Esophagus squamous epithelium (tissue), 5 donors: Measurements from ENCODE around the gene TRIM41. TPM values are rescaled to one million over a fixed set of nuclear protein-coding genes. Genes with fewer than 3 reads are reported as not detected.
A peak's percentile ranks its signal among the peaks of the same experiment; 100 is the strongest.

ENCODE experiments used
- DNase-seq: peaks from one replicate; lab custom pipeline; 2025; lab: John Stamatoyannopoulos, UW
- H3K27ac ChIP-seq, 4 donors: fragments of 200-600 bp; sonication (generic); one replicate each; pipeline ENCODE4 v1.5.1; 2016 to 2019; ENCODE audit warnings: mild to moderate bottlenecking in 1 of 4
- H3K27me3 ChIP-seq, 4 donors: fragments of 200-600 bp; sonication (generic); 1 replicate in 3 of 4; 2 replicates in 1 of 4; pipeline versions ENCODE4 v1.5.1 to v1.6.0; 2017 to 2021; ENCODE audit warnings: antibody characterized with exemption in 1 of 4
- H3K36me3 ChIP-seq, 3 donors: fragments of 200-600 bp; sonication (generic); one replicate each; pipeline ENCODE4 v1.5.1; 2016 to 2019
- H3K4me1 ChIP-seq, 3 donors: fragments of 200-600 bp; sonication (generic); one replicate each; pipeline ENCODE4 v1.5.1; 2017 to 2019
- H3K4me3 ChIP-seq, 4 donors: fragments of 200-600 bp; sonication (generic); 1 replicate in 3 of 4; 2 replicates in 1 of 4; pipeline ENCODE4 v1.5.1; 2016 to 2019; ENCODE audit warnings: mild to moderate bottlenecking in 2 of 4, moderate library complexity in 1 of 4
- H3K9me3 ChIP-seq, 3 donors: fragments of 200-600 bp; sonication (generic); one replicate each; pipeline ENCODE4 v1.5.1; 2016 to 2019
- POLR2A ChIP-seq, 4 donors: fragments of 450-650 bp; IDR thresholded peaks; one replicate each; pipeline ENCODE4 v1.6.1; 2017; ENCODE audit warnings: antibody characterized with exemption in 4 of 4, mild to moderate bottlenecking in 4 of 4, moderate library complexity in 3 of 4
- WGBS, 2 donors: methylation state at CpG; one replicate each; pipeline ENCODE4 v1.1.5; 2018; 5-methylcytosine and 5-hydroxymethylcytosine counted together
- intact Hi-C: fragments of 100-400 bp; cut with DNase I; formaldehyde crosslinking; loops from one replicate; pipeline ENCODE4 v1.15.0; 2022
- total RNA-seq, 4 donors: library from RNA; depleted of rRNA; stranded (reverse); fragments of >200 nt; gene quantifications; one replicate each; pipeline ENCODE4 v1.1.0, GENCODE V29; 2016
- TF ChIP-seq, protein P1 (sequence below), 6 experiments: fragments of 450-650 bp in 4 of 6; fragments of 200-600 bp in 2 of 6; sonication (generic) in 2 of 6; IDR thresholded peaks; one replicate each; pipeline ENCODE4 v1.5.1; 2016 to 2019; ENCODE audit warnings: antibody characterized with exemption in 6 of 6, mild to moderate bottlenecking in 4 of 6, moderate library complexity in 4 of 6
- donor health status: DM: yes; HTN: yes; CAD: no.

Gene TRIM41
- total RNA-seq, 4 donors from 2014 or later: 12.0 to 22.1 (median 13.8) TPM

GRCh38 chr5:181221792-181222629 lies 1.1 kb upstream of the TRIM41 start:
- 2 to 3% methylated on average over 16 to 41 of the region's 50 CpGs for WGBS, 2 donors
- no peak for TF ChIP-seq POLR2A (IDR thresholded peaks at IDR 0.05)
- TF ChIP-seq, protein P1, sequence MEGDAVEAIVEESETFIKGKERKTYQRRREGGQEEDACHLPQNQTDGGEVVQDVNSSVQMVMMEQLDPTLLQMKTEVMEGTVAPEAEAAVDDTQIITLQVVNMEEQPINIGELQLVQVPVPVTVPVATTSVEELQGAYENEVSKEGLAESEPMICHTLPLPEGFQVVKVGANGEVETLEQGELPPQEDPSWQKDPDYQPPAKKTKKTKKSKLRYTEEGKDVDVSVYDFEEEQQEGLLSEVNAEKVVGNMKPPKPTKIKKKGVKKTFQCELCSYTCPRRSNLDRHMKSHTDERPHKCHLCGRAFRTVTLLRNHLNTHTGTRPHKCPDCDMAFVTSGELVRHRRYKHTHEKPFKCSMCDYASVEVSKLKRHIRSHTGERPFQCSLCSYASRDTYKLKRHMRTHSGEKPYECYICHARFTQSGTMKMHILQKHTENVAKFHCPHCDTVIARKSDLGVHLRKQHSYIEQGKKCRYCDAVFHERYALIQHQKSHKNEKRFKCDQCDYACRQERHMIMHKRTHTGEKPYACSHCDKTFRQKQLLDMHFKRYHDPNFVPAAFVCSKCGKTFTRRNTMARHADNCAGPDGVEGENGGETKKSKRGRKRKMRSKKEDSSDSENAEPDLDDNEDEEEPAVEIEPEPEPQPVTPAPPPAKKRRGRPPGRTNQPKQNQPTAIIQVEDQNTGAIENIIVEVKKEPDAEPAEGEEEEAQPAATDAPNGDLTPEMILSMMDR (IDR thresholded peaks at IDR 0.05): peak in 1 of 6 experiments; percentile 11
- no peaks in the 10 kb centered on the region for H3K27me3 ChIP-seq
- DNase-seq: no peak
- H3K9me3 ChIP-seq: no peaks in the 10 kb centered on the region
- peak overlapping the region; percentile 85 to 100 (median 98) for H3K27ac ChIP-seq
- H3K36me3 ChIP-seq: peaks cover 0 to 6% (median 0%) of the 10 kb centered on the region in 3 donors
- peaks cover 15 to 65% (median 20%) of the 10 kb centered on the region in 3 donors for H3K4me1 ChIP-seq
- intact Hi-C loops: no loop called here
- H3K4me3 ChIP-seq: peak overlapping the region; percentile 58 to 98 (median 78)

DNA sequence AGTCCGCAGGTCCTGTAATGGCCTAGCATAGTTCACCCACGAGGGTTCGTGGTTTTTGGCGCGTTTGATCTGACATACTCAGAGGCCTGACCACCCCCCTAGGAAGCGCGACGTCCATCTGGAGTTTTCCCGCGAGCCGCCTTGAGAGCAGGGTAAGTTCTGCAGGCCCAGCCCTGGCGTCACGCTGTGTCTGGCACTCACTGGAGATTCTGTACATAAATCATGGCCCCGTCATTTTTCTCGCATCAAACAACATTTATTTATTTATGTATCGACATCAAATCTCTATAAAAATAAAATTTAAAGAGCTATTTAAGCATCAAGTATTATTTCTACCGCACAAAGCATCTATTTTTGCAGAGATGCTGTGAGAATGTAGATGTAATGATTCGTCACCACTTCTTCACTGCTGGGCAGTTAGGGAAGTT lies 437 bp upstream of the TRIM41 start:
- Histone ChIP-seq H3K27me3 (no peaks in the 10 kb centered on the region), H3K36me3 (peaks cover 0 to 12% (median 0%) of the 10 kb centered on the region in 3 donors), H3K4me1 (peaks cover 14 to 59% (median 20%) of the 10 kb centered on the region in 3 donors), H3K4me3 (peak overlapping the region; percentile 58 to 98 (median 78)), H3K9me3 (no peaks in the 10 kb centered on the region), H3K27ac (peak overlapping the region; percentile 85 to 100 (median 98))
- no peak for DNase-seq
- TF ChIP-seq POLR2A (IDR thresholded peaks at IDR 0.05): no peak
- TF ChIP-seq, protein P1 (IDR thresholded peaks at IDR 0.05): peak in 1 of 6 experiments; percentile 46
- intact Hi-C loops: no loop called here
- WGBS, 2 donors: 0% methylated on average over 14 to 16 of the region's 18 CpGs

DNA sequence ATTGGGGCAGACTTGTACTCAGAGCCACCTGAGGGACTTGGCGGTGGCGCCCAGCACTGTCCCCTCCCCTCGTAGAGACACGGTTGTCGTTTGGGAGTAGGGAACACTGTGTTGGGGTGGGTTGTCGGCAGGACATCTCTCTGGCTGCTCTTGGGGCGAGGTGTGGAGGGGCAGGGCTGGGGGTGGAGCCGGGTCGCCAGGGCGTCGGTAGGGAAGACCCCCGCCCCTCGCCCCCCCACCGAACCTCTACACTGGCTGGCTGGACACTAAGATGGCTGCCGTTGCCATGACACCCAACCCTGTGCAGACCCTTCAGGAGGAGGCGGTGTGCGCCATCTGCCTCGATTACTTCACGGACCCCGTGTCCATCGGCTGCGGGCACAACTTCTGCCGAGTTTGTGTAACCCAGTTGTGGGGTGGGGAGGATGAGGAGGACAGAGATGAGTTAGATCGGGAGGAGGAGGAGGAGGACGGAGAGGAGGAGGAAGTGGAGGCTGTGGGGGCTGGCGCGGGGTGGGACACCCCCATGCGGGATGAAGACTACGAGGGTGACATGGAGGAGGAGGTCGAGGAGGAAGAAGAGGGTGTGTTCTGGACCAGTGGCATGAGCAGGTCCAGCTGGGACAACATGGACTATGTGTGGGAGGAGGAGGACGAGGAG lies 778 bp downstream of the TRIM41 start:
- Histone ChIP-seq H3K9me3 (no peaks in the 10 kb centered on the region), H3K36me3 (peaks cover 0 to 23% (median 0%) of the 10 kb centered on the region in 3 donors), H3K4me1 (peaks cover 8 to 47% (median 14%) of the 10 kb centered on the region in 3 donors), H3K27ac (peak overlapping the region; percentile 85 to 100 (median 98)), H3K27me3 (no peaks in the 10 kb centered on the region), H3K4me3 (peak overlapping the region; percentile 58 to 98 (median 78))
- TF ChIP-seq POLR2A (IDR thresholded peaks at IDR 0.05): no peak
- TF ChIP-seq, protein P1 (IDR thresholded peaks at IDR 0.05): no peak
- WGBS, 2 donors: 0 to 1% methylated on average over 14 to 17 of the region's 31 CpGs
- intact Hi-C loops: no loop called here
- no peak for DNase-seq

GRCh38 chr5:181224390-181225229 lies 1.5 kb downstream of the TRIM41 start:
- H3K9me3 ChIP-seq: no peaks in the 10 kb centered on the region
- peak overlapping the region; percentile 58 to 98 (median 78) for H3K4me3 ChIP-seq
- DNase-seq: no peak
- H3K4me1 ChIP-seq: peaks cover 8 to 46% (median 14%) of the 10 kb centered on the region in 3 donors
- H3K36me3 ChIP-seq: peaks cover 0 to 30% (median 0%) of the 10 kb centered on the region in 3 donors
- no peaks in the 10 kb centered on the region for H3K27me3 ChIP-seq
- WGBS, 2 donors: 54 to 58% methylated on average over 10 to 20 of the region's 22 CpGs
- intact Hi-C loops: no loop called here
- TF ChIP-seq POLR2A (IDR thresholded peaks at IDR 0.05): no peak
- TF ChIP-seq, protein P1 (IDR thresholded peaks at IDR 0.05): no peak
- H3K27ac ChIP-seq: peak overlapping the region; percentile 85 to 100 (median 98)
